ENCODE results near the gene PDZRN4. TPM values are rescaled to one million over a fixed set of nuclear protein-coding genes. Genes with fewer than 3 reads are reported as not detected.

Gene PDZRN4
- total and polyA plus RNA-seq, 2 of the 4 experiments (the other 2 are of a cell fraction) = not detected

DNA sequence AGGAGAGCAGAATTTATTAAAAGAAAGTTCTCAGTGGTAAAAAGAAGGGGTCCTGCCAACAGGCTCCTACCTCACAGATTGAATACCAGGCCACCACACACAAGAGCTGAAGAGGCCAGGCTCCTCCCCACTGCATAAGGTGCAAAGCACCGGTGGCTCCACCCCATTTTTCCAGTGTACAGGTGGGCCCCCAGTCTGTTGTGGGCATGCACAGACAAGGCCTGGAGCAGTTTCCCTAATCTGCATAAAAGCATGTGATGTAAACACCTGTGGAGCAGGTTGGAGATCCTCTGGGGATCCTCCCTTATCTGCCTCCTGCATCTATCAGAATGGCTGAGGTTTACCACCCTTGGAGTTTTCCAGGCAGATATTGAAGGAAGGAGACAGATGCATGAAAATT lies 45.7 kb upstream of the PDZRN4 start:
- Histone ChIP-seq H3K4me2 (ENCODE audit: low read depth, low read length) (no peak overlapping the region), H2BK20ac (ENCODE audit: low read depth, low read length) (no peak overlapping the region), H3K23ac (ENCODE audit: low read depth, low read length) (no peak overlapping the region), H2AK9ac (replicated peaks; ENCODE audit: low read depth, low read length, poor library complexity) (no peak overlapping the region), H2AFZ (replicated peaks; ENCODE audit: low read length, poor library complexity) (no peak overlapping the region), H3K4me3 (ENCODE audit: insufficient read depth, low read depth, low read length) (no peak overlapping the region), H3K9ac (ENCODE audit: low read depth, low read length) (no peak overlapping the region), H2AK5ac (ENCODE audit: low read depth, low read length) (no peak overlapping the region), H4K91ac (ENCODE audit: insufficient read depth, low read depth, low read length) (no peak overlapping the region), H4K5ac (ENCODE audit: low read depth, low read length) (no peak overlapping the region), H3K4ac (ENCODE audit: low read depth, low read length) (no peak overlapping the region), H3K14ac (replicated peaks; ENCODE audit: low read depth, low read length) (no peak overlapping the region), H3K9me3 (ENCODE audit: control insufficient read depth, insufficient read depth, low read length) (no peaks in the 10 kb centered on the region), H4K8ac (ENCODE audit: low read depth in 2 of 2, low read length in 2 of 2) (no peak overlapping the region), H3K18ac (ENCODE audit: low read depth, low read length) (no peak overlapping the region), H3K56ac (ENCODE audit: extremely low read depth, insufficient read depth, low read length) (no peak overlapping the region), H2BK15ac (ENCODE audit: low read depth, low read length) (no peak overlapping the region), H3K27me3 (ENCODE audit: control insufficient read depth, insufficient read depth, low read length) (no peaks in the 10 kb centered on the region), H3K36me3 (ENCODE audit: control insufficient read depth, insufficient read depth, low read length) (no peaks in the 10 kb centered on the region), H3K4me1 (ENCODE audit: control insufficient read depth, insufficient read depth, low read length) (no peaks in the 10 kb centered on the region), H2BK120ac (ENCODE audit: low read depth, low read length) (no peak overlapping the region), H3K27ac (ENCODE audit: insufficient read depth, low read length) (no peak overlapping the region), H2BK5ac (ENCODE audit: low read depth, low read length, poor library complexity, severe bottlenecking) (no peak overlapping the region), H3K9me1 (ENCODE audit: insufficient read depth, low read length) (no peaks in the 10 kb centered on the region), H3K79me1 (ENCODE audit: low read depth in 1 of 2, low read length in 2 of 2) (no peaks in the 10 kb centered on the region), H4K20me1 (ENCODE audit: insufficient read depth, low read length) (no peaks in the 10 kb centered on the region)
- in situ Hi-C loops (cut with MboI; ENCODE audit: low sequenced_read_pairs) (no loop called here), dilution Hi-C loops (cut with HindIII; ENCODE audit: low sequenced_read_pairs, unreplicated experiment) (no loop called here), intact Hi-C loops (cut with micrococcal nuclease) (no loop called here)
- POLR2A ChIA-PET (ENCODE audit: unreplicated experiment) = no interaction called here
- ATAC-seq (ENCODE audit: low read depth) (no peak), DNase-seq (no peak)
- CTCF ChIA-PET = no interaction called here
- TF ChIP-seq MAZ (IDR thresholded peaks at IDR 0.05; ENCODE audit: borderline replicate concordance, low read depth, low read length) (no peak), RAD21 (IDR thresholded peaks at IDR 0.05; ENCODE audit: low read length) (no peak), MXI1 (IDR thresholded peaks at IDR 0.05; ENCODE audit: borderline replicate concordance, low read depth, low read length) (no peak), RCOR1 (IDR thresholded peaks at IDR 0.05; ENCODE audit: insufficient replicate concordance, low read length) (no peak), POLR2A (IDR thresholded peaks at IDR 0.05; ENCODE audit: low read depth, low read length) (no peak), SMC3 (IDR thresholded peaks at IDR 0.05; ENCODE audit: low read depth, low read length) (no peak), FOS (IDR thresholded peaks at IDR 0.05; ENCODE audit: low read depth, low read length) (no peak)
- TF ChIP-seq, protein P1, sequence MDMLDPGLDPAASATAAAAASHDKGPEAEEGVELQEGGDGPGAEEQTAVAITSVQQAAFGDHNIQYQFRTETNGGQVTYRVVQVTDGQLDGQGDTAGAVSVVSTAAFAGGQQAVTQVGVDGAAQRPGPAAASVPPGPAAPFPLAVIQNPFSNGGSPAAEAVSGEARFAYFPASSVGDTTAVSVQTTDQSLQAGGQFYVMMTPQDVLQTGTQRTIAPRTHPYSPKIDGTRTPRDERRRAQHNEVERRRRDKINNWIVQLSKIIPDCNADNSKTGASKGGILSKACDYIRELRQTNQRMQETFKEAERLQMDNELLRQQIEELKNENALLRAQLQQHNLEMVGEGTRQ (IDR thresholded peaks at IDR 0.05; ENCODE audit: low read depth, low read length) = no peak
- TF ChIP-seq, protein P2, sequence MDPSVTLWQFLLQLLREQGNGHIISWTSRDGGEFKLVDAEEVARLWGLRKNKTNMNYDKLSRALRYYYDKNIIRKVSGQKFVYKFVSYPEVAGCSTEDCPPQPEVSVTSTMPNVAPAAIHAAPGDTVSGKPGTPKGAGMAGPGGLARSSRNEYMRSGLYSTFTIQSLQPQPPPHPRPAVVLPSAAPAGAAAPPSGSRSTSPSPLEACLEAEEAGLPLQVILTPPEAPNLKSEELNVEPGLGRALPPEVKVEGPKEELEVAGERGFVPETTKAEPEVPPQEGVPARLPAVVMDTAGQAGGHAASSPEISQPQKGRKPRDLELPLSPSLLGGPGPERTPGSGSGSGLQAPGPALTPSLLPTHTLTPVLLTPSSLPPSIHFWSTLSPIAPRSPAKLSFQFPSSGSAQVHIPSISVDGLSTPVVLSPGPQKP (IDR thresholded peaks at IDR 0.05; ENCODE audit: borderline replicate concordance, low read depth, low read length) = no peak
- no TSS peak for BruUV-seq (replicated peaks)
- WGBS, 2 experiments (ENCODE audit: extremely low coverage in 2 of 2, insufficient read length in 1 of 2) = no CpG with 5 or more reads among the region's 1 CpG

Measured in IMR-90 (cell line).